ENCODE results near the gene CCDC184.
"Not testable (repeated sequence)": the region's sequence is repeated elsewhere in the genome, so short reads cannot be mapped to it uniquely, and the experiment has no call there.

Gene CCDC184

GRCh38 chr12:48183091-48183875 is at the start of gene CCDC184:
Gene CCDC184, plus strand, starts transcription at chr12:48183644. Its CDS starts 479 bp downstream, at chr12:48184123.
- DNase-seq, result peak; percentile 85 to 88

DNA sequence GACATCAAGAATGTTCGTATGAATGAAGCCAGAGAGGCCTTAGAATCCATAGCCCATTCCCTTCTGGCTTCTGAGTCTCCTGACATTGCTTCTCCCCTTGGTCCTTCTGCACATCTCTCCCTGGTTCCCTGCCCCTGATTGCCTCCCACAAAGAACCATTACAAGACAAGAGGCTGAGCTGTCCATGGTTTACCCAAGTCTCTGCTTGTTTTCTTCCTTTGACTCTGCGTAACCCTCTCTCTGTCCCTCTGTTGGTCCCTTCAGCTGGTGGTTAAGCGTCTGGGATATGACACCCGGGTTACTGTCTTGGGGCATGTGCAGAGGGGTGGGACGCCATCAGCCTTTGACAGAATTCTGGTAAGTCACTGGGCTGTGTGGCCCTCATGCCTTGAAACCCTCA is 48.4 kb upstream of the CCDC184 start:
- DNase-seq, result no peak

- DNase-seq, result no peak
Measured at GRCh38 chr12:48142818-48143674, 40.4 kb upstream of the CCDC184 start.

GRCh38 chr12:48143898-48144297 is 39.5 kb upstream of the CCDC184 start:
- no peak for DNase-seq

DNA sequence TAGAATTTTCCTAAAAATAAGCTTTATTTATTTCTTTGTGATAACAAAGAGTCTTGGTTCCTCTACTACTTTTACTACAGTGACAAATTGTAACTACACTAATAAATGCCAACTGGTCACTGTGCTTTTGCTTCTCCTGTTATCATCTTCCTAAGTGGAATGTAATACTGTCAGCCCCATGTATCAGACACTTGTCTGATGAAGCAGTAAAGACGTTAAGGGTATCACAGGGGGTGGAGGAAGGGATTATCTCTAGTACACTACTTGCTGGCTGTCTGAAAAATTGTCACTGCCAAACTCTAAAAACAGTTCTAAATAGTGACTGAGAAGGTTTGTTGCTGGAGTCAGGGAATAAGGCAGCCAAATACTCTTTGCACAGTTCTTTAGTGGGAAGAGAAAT is 37.5 kb upstream of the CCDC184 start:
- no peak for DNase-seq

DNA sequence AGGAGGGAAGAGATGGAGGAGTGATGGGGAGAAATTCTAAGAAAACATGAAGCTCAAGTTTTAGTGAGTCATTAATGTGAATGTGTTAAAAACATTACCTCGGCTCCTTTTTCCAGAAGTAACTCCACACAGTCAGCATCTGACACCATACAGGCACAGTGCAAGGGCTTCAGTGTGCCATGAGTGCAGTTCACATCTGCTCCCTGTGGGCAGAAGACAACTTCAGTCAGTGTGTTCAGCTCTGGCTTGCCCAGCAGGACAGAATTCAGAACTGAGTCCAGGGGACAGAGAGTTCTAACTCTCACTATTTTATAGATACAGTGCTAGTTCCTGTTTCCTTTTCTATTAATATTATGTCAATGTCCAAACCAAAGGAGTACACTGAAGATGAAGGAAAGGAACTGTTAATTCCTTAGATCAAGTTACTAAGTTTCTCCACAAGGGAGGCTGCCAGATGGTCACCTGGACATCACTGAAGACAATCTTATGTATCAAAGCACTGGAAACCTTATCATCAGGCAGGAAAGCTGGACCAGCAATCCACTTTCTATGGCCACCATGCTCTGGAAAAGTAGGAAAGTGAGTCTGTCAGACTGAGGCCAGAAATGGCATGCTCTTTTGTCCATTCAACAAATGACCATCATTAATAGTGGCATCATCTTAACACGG is 32.2 kb upstream of the CCDC184 start:
- DNase-seq, result no peak

- not testable (repeated sequence) for DNase-seq
Measured at GRCh38 chr12:48155786-48156185, 27.7 kb upstream of the CCDC184 start.

GRCh38 chr12:48156652-48157017 is 26.8 kb upstream of the CCDC184 start:
- no peak for DNase-seq

DNA sequence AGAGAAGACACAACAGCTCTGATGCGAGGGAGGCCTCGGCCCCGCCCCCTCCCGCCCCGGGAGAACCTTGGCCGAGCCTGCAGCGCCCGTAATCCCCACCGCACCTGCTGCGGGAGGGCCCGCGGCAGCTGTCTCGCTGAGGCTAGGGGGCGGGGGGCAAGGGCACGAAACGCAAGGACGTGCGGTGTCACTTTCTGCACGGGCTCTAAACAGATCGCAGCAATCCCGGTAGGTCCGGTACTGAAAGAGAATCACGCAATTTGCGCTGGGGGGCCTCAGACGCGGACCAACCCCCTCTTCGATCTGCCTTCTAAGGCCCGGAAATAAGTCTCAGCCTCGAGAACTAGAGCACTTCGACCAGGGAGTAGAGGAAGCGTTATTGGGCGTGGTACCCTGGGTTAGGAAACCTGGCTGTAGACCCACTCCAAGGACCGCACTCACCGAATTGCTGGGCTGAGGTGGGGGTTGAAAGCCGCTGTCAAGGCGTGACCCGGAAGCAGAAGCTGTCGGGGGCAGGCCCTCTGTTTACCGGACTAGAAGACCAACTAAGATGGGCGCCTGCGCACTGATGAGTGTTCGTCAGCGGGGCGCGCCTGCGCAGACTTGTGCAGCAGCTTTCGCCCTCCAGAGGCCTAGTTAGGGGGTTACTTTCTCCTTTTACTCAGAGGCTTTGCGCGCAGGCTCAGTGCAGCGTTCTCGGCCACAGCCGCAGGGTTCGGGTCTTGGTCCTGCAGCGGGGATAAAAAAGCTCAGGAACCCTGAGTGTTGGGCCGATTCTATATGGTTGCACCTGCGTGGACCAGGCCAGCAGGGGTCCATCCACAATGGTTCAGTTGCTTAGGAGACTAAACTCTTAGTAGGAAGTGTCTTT is 26.2 kb upstream of the CCDC184 start, which contains the start of gene ASB8:
Gene ASB8 (minus strand): TSS at position 498 of the 871 bp plus-strand sequence. CDS start 4,019 bp downstream, outside the sequence.
- peak; percentile 88 to 99 for DNase-seq

DNA sequence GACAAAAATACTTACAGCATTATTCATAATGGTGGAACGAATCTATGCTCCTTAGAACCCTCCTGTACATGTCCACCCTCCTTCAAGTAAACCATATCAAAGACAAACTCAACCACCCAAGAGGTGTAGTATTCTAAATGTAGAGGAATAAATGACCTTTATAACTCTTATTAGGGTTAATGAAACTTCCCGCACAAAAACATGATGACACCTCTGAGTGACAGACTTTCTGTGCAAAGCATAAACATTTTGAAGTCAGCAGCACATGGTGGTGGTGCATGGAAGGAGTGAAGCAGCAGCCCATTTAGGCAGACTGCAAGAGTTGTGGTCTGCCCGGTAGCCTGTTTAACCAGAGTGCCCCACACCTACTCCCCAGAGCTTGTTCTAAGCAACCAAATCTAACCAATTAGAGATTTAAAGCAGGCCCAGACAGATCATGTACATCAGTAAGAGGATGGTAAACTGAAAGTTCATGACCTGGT is 25.5 kb upstream of the CCDC184 start:
- no peak for DNase-seq

DNA sequence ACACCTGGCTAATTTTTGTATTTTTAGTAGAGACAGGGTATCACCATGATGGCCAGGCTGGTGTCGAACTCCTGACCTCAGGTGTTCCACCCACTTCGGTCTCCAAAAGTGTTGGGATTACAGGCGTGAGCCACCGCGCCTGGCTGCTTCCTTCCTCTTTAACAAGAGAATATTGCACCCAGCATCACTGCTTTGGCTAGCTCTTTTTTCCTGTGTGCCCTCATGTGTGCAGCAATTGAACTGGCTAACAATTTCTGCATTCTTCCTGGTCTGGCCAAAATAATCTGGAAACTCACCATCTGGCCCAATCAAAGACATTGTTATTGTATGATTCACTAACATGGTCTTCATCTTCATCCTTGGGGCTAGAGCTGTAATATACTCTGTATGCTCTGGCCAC is 23.4 kb upstream of the CCDC184 start:
- DNase-seq, result no peak

GRCh38 chr12:48160807-48161206 is 22.6 kb upstream of the CCDC184 start:
- DNase-seq, result no peak

- no peak for DNase-seq
Measured at GRCh38 chr12:48163150-48163747, 20.2 kb upstream of the CCDC184 start.

DNA sequence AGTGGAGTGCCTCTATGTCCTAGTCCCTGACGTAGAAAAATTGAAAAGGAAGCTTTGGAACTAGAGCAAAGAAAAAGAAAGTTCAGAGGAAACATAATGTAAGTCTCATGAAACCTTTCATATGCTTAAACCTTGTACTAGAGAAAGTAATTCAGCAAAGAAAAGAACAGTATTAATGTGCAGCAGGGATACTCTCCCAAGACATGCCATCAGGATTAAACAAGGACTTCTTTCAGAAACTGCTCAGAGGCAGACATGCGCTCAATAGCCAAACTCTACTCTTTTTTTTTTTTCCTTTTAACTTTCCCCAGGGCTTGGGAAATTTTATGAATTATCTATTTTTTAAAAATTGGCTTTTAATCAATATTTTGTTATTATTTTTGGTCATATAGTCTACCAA is 19.0 kb upstream of the CCDC184 start:
- DNase-seq, result no peak

DNA sequence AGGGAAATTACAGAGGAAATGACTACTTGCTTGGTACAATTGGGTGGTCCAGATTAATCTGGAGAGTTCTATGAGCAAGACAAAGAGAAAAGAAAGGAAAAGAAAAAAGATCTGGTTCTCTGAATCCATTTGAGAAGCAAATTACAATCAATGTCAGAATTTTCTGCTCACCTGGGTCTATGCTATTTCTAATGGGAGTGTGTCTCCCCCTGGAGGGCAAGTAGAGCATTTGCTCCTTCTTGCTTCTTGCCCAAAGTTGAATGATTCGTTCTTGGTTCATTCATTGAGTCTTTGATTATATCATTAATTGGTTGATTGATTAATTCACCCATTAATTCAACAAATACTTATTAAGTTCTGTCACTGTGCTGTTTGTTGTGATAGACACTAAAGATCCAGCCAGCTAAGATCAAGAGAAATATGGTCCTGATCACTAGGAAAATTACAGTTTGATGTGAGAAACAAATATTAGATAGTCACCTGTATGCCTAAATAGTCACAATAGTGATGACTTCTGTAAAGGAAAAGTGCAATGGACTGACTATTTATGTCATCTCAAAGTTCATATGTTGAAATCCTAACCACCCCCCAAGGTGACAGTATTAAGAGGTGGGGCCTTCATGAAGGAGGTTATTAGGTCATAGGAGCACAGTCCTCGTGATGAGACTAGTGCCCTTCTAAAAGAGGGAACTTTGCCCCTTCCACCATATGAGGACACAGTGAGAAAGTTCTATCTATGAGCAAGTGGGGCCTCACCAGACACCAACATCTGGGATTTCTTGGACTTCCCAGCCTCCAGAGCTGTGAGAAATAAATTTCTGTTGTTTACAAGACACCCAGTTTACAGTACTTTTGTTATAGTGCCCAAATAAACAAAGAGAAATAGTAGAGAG is 18.1 kb upstream of the CCDC184 start:
- DNase-seq, result peak in 1 of 2 experiments; percentile 44

GRCh38 chr12:48169011-48169410 is 14.4 kb upstream of the CCDC184 start:
- DNase-seq, result no peak

GRCh38 chr12:48175613-48176416 is 7.6 kb upstream of the CCDC184 start:
- DNase-seq, result no peak

DNA sequence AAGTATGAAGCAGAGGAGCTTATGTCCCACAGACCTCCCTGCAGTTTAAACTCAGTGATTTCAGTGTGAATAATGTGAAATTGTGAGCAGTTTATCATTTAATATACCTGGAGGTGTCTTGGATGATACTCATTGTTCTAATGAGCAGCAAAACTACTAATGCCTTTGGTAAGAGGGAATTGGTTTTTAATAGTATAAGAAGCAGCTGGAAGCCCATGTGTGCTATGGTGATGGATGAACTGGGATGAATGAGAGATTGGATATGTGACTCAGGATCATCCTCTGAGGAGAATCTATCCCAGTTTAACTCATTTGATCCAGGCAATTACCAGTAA is 7.1 kb upstream of the CCDC184 start:
- no peak for DNase-seq

DNA sequence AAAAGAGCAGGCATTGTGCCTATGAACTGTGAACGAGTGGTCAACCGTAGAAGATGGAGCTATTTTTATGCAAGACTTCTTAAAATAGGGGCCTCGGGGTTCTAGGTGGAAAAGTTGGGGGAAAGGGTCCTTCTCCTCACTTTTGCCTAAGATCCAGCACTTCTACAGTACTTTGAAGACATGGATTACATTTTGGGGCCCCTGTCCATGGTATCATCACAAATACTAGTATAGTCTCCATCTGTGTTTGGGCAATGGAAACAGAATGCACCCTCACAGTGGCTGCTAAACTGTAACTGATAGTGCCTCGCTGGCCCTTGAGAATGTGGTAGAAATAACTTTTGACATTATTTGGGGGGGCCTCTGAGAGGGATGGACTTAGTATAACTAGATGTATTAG is 5.5 kb upstream of the CCDC184 start:
- DNase-seq, result no peak

DNA sequence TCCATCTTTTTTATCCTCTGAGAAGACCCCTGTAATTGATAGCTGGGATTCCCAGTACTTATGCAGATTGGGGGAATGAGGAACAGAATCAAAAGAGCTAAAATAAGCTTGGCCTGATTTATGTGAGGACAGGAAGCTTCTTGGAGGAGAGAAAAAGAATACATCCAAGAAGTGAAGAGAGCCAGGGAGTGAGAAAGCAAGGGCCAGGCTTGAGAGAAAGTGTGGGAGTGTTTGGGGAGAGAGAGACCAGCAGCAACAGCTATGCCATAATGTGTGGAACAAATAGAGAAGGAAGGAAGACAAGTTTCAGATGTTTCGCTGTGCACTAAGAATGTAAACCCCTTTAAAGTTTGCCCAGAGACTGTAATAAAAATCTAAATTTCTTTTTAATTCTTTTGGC is 4.0 kb upstream of the CCDC184 start:
- no peak for DNase-seq

Measured in SW 1271 (cell line).